Pancreas (tissue), 10 donors: ENCODE data around the gene REV3L. TPM values are rescaled to one million over a fixed set of nuclear protein-coding genes. Genes with fewer than 3 reads are reported as not detected.

Source experiments
- ATAC-seq, 4 donors: fragments of 200-7000 bp; cut with Tn5 transposase; one replicate each; pipeline versions ENCODE4 v1.8.0 to v1.9.1; 2020; ENCODE audit warnings: mild to moderate bottlenecking in 4 of 4, moderate library complexity in 4 of 4
- DNase-seq, 6 donors: peaks; one replicate each; pipeline ENCODE4 v3.0.0-alpha.2; 2020
- FAIRE-seq: peaks from 2 replicates; lab custom pipeline; 2012; peaks lifted over from hg19 to GRCh38; lab: Jason Lieb, UNC
- H3K27ac ChIP-seq, 4 donors: fragments of 200-600 bp; sonication (generic); 1 replicate in 3 of 4; 2 replicates in 1 of 4; pipeline versions ENCODE4 v1.5.0 to v1.8.0; 2020
- H3K27me3 ChIP-seq, 4 donors: fragments of 200-600 bp; one replicate each; pipeline ENCODE4 v1.8.0; 2021
- H3K36me3 ChIP-seq, 3 donors: fragments of 200-600 bp; sonication (generic) in 1 of 3; one replicate each; pipeline versions ENCODE4 v1.5.0 to v1.8.0; 2020 to 2021
- H3K4me1 ChIP-seq, 3 donors: fragments of 200-600 bp; one replicate each; pipeline ENCODE4 v1.8.0; 2021
- H3K4me3 ChIP-seq, 4 donors: fragments of 200-600 bp; sonication (generic) in 2 of 4; one replicate each; pipeline versions ENCODE4 v1.5.0 to v1.8.0; 2020 to 2021
- H3K9me3 ChIP-seq, 4 donors: fragments of 200-600 bp; one replicate each; pipeline ENCODE4 v1.8.0; 2021
- CTCF ChIP-seq, 4 donors: fragments of 200-600 bp; sonication (generic) in 3 of 4; IDR thresholded peaks; one replicate each; pipeline versions ENCODE4 v1.5.0 to v1.8.0; 2021; ENCODE audit warnings: antibody characterized with exemption in 4 of 4
- WGBS, 2 donors: extraction: QIAGEN DNeasy Blood & Tissue Kit; methylation state at CpG; one replicate each; pipeline ENCODE4 v1.1.7; 2013; 5-methylcytosine and 5-hydroxymethylcytosine counted together
- intact Hi-C, 3 donors: fragments of 100-400 bp; cut with DNase I; formaldehyde crosslinking; loops; one replicate each; pipeline versions ENCODE4 v1.11.1 to v1.14.2; 2022
- polyA plus RNA-seq, 2 donors: library from polyadenylated mRNA; stranded (reverse); fragments of 200-250 nt; gene quantifications; one replicate each; pipeline ENCODE4 v1.2.3, GENCODE V29; 2013
- total RNA-seq, 6 donors: library from RNA; stranded (reverse); fragmentation: NEBNext Ultra II Directional in 4 of 6; extraction: Animal tissue kit (Norgen Biotek cat#: 25700) in 4 of 6; gene quantifications; one replicate each; pipeline versions ENCODE4 v1.2.1 to v1.2.4, GENCODE V29; 2021 to 2023
- donor health status: healthy with polysubstance abuse.
- donor health status: DM: no; HTN: no; CAD: no; lungs with moderate emphysema.
- donor health status: DM: no; HTN: no; CAD: no.
- donor health status: control.
- donor health status: control.
- donor health status: Bipolar disorder and iron deficiency.
- donor health status: DM: yes; HTN: yes; CAD: no.
- donor health status: DM: no; HTN: no; CAD: no.
- donor health status: DM: no; HTN: no; CAD: no.
- donor health status: DM: yes; HTN: yes; CAD: no.

Gene REV3L
- total and polyA plus RNA-seq, 8 donors = 6.9 to 22.0 (median 15.2) TPM

- Histone ChIP-seq H3K27ac (no peak overlapping the region), H3K9me3 (no peaks in the 10 kb centered on the region), H3K4me1 (no peaks in the 10 kb centered on the region), H3K27me3 (no peaks in the 10 kb centered on the region), H3K36me3 (no peaks in the 10 kb centered on the region), H3K4me3 (no peak overlapping the region)
- ATAC-seq (no peak), DNase-seq (no peak), FAIRE-seq (no peak)
- intact Hi-C loops = no loop called here
- 96 to 100% methylated on average over 1 of the region's 1 CpG for WGBS, 2 donors
- no peak for TF ChIP-seq CTCF (IDR thresholded peaks at IDR 0.05)
These were observed 200.5 kb downstream of the REV3L start for GRCh38 chr6:111282515-111282914.

GRCh38 chr6:111280445-111280955, 202.5 kb downstream of the REV3L start:
- ATAC-seq (no peak), FAIRE-seq (no peak)
- TF ChIP-seq CTCF (IDR thresholded peaks at IDR 0.05) = no peak

GRCh38 chr6:111278731-111279130, 204.3 kb downstream of the REV3L start:
- TF ChIP-seq CTCF (IDR thresholded peaks at IDR 0.05) = no peak
- WGBS, 2 donors = 85 to 92% methylated on average over 2 of the region's 2 CpGs
- Histone ChIP-seq H3K27ac (no peak overlapping the region), H3K27me3 (no peaks in the 10 kb centered on the region), H3K9me3 (no peaks in the 10 kb centered on the region), H3K36me3 (peaks cover 0 to 20% (median 6%) of the 10 kb centered on the region in 3 donors), H3K4me1 (no peaks in the 10 kb centered on the region), H3K4me3 (no peak overlapping the region)
- no peak for FAIRE-seq
- no peak for DNase-seq
- intact Hi-C loops = no loop called here
- ATAC-seq = no peak

More at GRCh38 chr6:111280445-111280955, 202.5 kb downstream of the REV3L start:
- no peak for DNase-seq
- Histone ChIP-seq H3K9me3 (no peaks in the 10 kb centered on the region), H3K4me3 (no peak overlapping the region), H3K36me3 (peaks cover 0 to 12% (median 0%) of the 10 kb centered on the region in 3 donors), H3K27ac (no peak overlapping the region), H3K27me3 (no peaks in the 10 kb centered on the region), H3K4me1 (no peaks in the 10 kb centered on the region)
- intact Hi-C loops = no loop called here
- 96 to 98% methylated on average over 4 of the region's 4 CpGs for WGBS, 2 donors

- Histone ChIP-seq H3K9me3 (no peaks in the 10 kb centered on the region), H3K27ac (no peak overlapping the region), H3K4me1 (no peaks in the 10 kb centered on the region), H3K4me3 (no peak overlapping the region), H3K27me3 (no peaks in the 10 kb centered on the region), H3K36me3 (peaks cover 0 to 20% (median 6%) of the 10 kb centered on the region in 3 donors)
- intact Hi-C loops = no loop called here
- no peak for TF ChIP-seq CTCF (IDR thresholded peaks at IDR 0.05)
- DNase-seq (no peak), FAIRE-seq (no peak), ATAC-seq (no peak)
- 89 to 93% methylated on average over 1 of the region's 1 CpG for WGBS, 2 donors
These were observed 205.2 kb downstream of the REV3L start for GRCh38 chr6:111277819-111278218.

- no peak for ATAC-seq
- peaks cover 0 to 20% (median 6%) of the 10 kb centered on the region in 3 donors for H3K36me3 ChIP-seq
- no peaks in the 10 kb centered on the region for H3K9me3 ChIP-seq
- H3K27me3 ChIP-seq = no peaks in the 10 kb centered on the region
- FAIRE-seq = no peak
- H3K27ac ChIP-seq = no peak overlapping the region
- H3K4me1 ChIP-seq = no peaks in the 10 kb centered on the region
- no peak for DNase-seq
- H3K4me3 ChIP-seq = no peak overlapping the region
- WGBS, 2 donors = 92% methylated on average over 3 of the region's 3 CpGs
- TF ChIP-seq CTCF (IDR thresholded peaks at IDR 0.05) = no peak
- intact Hi-C loops = no loop called here
These were observed 206.3 kb downstream of the REV3L start for GRCh38 chr6:111276736-111277135.
